B cell (primary cell): ENCODE measurements around the gene UNCX.

Source experiments
- CTCF ChIP-seq: fragments of 200-600 bp; IDR thresholded peaks from one replicate; pipeline ENCODE4 v1.8.0; 2022; ENCODE audit warnings: antibody characterized with exemption, mild to moderate bottlenecking
- EZH2 ChIP-seq: IDR thresholded peaks from 2 replicates; pipeline ENCODE4 v1.6.1; 2012; ENCODE audit warnings: borderline replicate concordance, low read depth, mild to moderate bottlenecking, moderate library complexity, low read length; ENCODE audit not compliant: insufficient read depth, poor library complexity, severe bottlenecking

- no peak for TF ChIP-seq CTCF
- no peak for TF ChIP-seq EZH2
Observed at GRCh38 chr7:1278543-1278942, 45.9 kb downstream of the UNCX start.
